ENCODE results near the gene BAX.

BAX gene

GRCh38 chr19:48933382-48933932 is 21.2 kb upstream of the BAX start, which contains the start of gene DHDH:
DHDH (plus strand) TSS chr19:48933699; CDS start chr19:48933722, 23 bp downstream.
- peak; percentile 69 for DNase-seq (ENCODE audit: low spot score)

GRCh38 chr19:48934837-48935236 is 19.8 kb upstream of the BAX start:
- DNase-seq (ENCODE audit: low spot score), result no peak

- DNase-seq (ENCODE audit: low spot score), result no peak
These were observed 18.8 kb upstream of the BAX start for GRCh38 chr19:48935864-48936263.

- DNase-seq (ENCODE audit: low spot score), result no peak
These were observed 16.4 kb upstream of the BAX start for GRCh38 chr19:48938256-48938655.

- DNase-seq (ENCODE audit: low spot score), result no peak
These were observed 13.8 kb upstream of the BAX start for GRCh38 chr19:48940902-48941301.

- DNase-seq (ENCODE audit: low spot score), result no peak
These were observed 11.6 kb upstream of the BAX start for GRCh38 chr19:48943081-48943480.

GRCh38 chr19:48945415-48945814 is 9.3 kb upstream of the BAX start:
- DNase-seq (ENCODE audit: low spot score), result no peak

- DNase-seq (ENCODE audit: low spot score), result no peak
These were observed 8.9 kb upstream of the BAX start for GRCh38 chr19:48945817-48946216.

GRCh38 chr19:48946463-48947257 is 8.0 kb upstream of the BAX start:
- no peak for DNase-seq (ENCODE audit: low spot score)

- DNase-seq (ENCODE audit: low spot score), result no peak
These were observed 7.5 kb upstream of the BAX start for GRCh38 chr19:48947258-48947542.

GRCh38 chr19:48950159-48950558 is 4.5 kb upstream of the BAX start:
- DNase-seq (ENCODE audit: low spot score), result no peak

GRCh38 chr19:48950830-48951519 is 3.7 kb upstream of the BAX start:
- no peak for DNase-seq (ENCODE audit: low spot score)

GRCh38 chr19:48953141-48953540 is 1.5 kb upstream of the BAX start:
- DNase-seq (ENCODE audit: low spot score), result no peak

GRCh38 chr19:48953990-48954594 is 583 bp upstream of the BAX start:
- DNase-seq (ENCODE audit: low spot score), result no peak

GRCh38 chr19:48955308-48955958 is 758 bp downstream of the BAX start:
- no peak for DNase-seq (ENCODE audit: low spot score)

- no peak for DNase-seq (ENCODE audit: low spot score)
These were observed 3.3 kb downstream of the BAX start for GRCh38 chr19:48958006-48958405.

GRCh38 chr19:48959341-48960239 is 4.9 kb downstream of the BAX start:
- no peak for DNase-seq (ENCODE audit: low spot score)

- no peak for DNase-seq (ENCODE audit: low spot score)
These were observed 6.5 kb downstream of the BAX start for GRCh38 chr19:48961051-48961649.

GRCh38 chr19:48961673-48962028 is 7.0 kb downstream of the BAX start:
- DNase-seq (ENCODE audit: low spot score), result no peak

GRCh38 chr19:48962029-48962848 is 7.6 kb downstream of the BAX start:
- peak; percentile 30 for DNase-seq (ENCODE audit: low spot score)

All from AG20443 (cell line).